Neural progenitor cell (in vitro differentiated cells): Measurements from ENCODE around the gene EXOSC10.

Source experiments
- EZH2 ChIP-seq: fragments of 200-600 bp; sonication (generic); IDR thresholded peaks from 2 replicates; pipeline ENCODE4 v1.6.1; 2017; ENCODE audit warnings: antibody characterized with exemption, mild to moderate bottlenecking, moderate library complexity
- EZH2phosphoT487 ChIP-seq: fragments of 200-600 bp; sonication (generic); IDR thresholded peaks from 2 replicates; pipeline ENCODE4 v1.6.1; 2017; ENCODE audit warnings: antibody characterized with exemption
- TF ChIP-seq, protein P1 (sequence below): fragments of 200-600 bp; sonication (generic); IDR thresholded peaks from 2 replicates; pipeline ENCODE4 v1.5.1; 2017; ENCODE audit warnings: antibody characterized with exemption, mild to moderate bottlenecking

DNA sequence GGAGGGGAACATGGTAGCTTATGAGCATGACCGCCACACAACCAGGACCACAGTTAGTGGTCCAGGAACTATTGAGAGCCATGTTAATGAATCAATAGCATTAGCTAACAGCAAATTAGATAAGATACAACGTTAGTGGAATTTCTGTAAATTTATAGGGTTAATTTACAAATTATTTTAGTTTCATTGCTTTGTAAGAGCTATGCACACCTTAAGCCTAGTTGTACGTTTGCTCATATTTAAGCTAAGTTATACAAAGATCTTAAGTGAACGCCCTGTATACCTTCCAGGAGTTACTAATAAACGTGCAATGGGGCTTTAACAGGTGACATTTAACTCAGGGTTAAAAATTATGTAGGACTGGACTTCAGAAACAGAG is 749 bp downstream of the EXOSC10 start:
- TF ChIP-seq, protein P1, sequence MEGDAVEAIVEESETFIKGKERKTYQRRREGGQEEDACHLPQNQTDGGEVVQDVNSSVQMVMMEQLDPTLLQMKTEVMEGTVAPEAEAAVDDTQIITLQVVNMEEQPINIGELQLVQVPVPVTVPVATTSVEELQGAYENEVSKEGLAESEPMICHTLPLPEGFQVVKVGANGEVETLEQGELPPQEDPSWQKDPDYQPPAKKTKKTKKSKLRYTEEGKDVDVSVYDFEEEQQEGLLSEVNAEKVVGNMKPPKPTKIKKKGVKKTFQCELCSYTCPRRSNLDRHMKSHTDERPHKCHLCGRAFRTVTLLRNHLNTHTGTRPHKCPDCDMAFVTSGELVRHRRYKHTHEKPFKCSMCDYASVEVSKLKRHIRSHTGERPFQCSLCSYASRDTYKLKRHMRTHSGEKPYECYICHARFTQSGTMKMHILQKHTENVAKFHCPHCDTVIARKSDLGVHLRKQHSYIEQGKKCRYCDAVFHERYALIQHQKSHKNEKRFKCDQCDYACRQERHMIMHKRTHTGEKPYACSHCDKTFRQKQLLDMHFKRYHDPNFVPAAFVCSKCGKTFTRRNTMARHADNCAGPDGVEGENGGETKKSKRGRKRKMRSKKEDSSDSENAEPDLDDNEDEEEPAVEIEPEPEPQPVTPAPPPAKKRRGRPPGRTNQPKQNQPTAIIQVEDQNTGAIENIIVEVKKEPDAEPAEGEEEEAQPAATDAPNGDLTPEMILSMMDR = no peak
- TF ChIP-seq EZH2phosphoT487 = no peak
- TF ChIP-seq EZH2 = no peak
